Body of pancreas (tissue), 4 donors: ENCODE results near the gene DAB2.

Source experiments
- CTCF ChIP-seq, 7 experiments: fragments of 450-650 bp in 4 of 7; fragments of 200-600 bp in 3 of 7; sonication (generic) in 3 of 7; IDR thresholded peaks; one replicate each; pipeline ENCODE4 v1.5.1; 2016 to 2019; ENCODE audit warnings: antibody characterized with exemption in 7 of 7
- POLR2A ChIP-seq, 3 donors: fragments of 450-650 bp; IDR thresholded peaks; one replicate each; pipeline ENCODE4 v1.6.1; 2016; ENCODE audit warnings: antibody characterized with exemption in 3 of 3, mild to moderate bottlenecking in 2 of 3

GRCh38 chr5:39465843-39466242 is 41.1 kb upstream of the DAB2 start:
- no peak for TF ChIP-seq CTCF (IDR thresholded peaks at IDR 0.05)
- no peak for TF ChIP-seq POLR2A (IDR thresholded peaks at IDR 0.05)
